GM19372 (cell line): ENCODE results near the gene ZCCHC24.
"Not testable (repeated sequence)": the region's sequence is repeated elsewhere in the genome, so short reads cannot be mapped to it uniquely, and the experiment has no call there.

Source experiments
- ATAC-seq: cut with Tn5 transposase; IDR thresholded peaks from one replicate; pipeline ENCODE4 v1.9.1; 2021; ENCODE audit warnings: mild to moderate bottlenecking, low read depth, moderate library complexity; ENCODE audit not compliant: unreplicated experiment

The ZCCHC24 gene

DNA sequence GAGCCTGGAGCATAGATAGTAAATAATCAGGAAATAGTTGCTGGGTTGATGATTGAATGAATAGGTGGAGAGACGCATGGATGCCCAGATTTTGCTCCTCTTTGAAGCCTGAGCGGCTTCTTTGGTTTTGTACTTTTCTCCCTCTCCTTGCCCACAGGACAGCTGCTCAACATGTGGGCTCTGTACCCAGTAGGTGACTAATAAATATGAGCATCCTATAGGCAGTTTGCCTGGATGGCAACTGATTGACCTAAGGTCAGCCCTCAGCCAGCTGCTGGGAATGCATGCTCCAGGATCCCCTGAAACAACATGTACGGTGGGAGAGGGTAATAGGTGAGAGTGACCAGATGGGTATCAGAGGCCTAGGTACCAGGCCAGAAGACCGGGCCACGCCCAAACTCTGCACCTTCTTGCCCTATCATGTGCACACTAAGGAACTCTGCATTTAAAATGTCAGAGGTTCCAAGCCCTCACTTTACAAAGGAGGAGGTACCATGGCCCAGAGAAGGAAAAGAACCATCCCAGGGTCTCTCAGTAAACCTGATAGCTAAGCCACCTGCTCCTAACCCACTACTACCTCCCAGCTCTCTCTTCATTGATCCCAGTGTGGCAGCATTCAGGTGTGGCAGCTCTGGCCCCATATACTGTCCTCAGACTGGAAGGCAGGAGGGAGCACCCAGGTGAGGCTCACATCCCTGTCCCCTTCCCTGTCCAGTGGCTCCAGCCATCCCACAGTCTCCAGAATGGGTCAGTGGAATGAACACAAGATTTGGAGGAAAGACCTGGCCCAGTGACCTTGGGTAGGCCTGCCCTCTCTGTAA, 2.7 kb upstream of the ZCCHC24 start:
- no peak for ATAC-seq

DNA sequence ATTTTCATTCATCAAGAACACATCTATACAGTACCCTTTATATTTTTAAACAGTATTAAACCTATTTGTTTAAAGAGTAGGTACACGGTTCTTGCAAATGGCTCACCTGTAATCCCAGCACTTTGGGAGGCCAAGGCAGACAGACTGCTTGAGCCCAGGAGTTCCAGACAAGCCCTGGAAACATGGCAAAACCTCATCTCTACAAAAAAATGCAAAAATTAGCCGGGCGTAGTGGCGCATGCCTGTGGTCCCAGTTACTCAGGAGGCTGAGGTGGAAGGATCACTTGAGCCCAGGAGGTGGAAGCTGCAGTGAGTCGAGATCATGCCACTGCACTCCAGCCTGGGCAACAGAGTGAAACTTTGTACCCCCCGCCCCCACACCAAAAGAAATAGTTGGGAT, 1.8 kb upstream of the ZCCHC24 start:
- ATAC-seq: not testable (repeated sequence)

DNA sequence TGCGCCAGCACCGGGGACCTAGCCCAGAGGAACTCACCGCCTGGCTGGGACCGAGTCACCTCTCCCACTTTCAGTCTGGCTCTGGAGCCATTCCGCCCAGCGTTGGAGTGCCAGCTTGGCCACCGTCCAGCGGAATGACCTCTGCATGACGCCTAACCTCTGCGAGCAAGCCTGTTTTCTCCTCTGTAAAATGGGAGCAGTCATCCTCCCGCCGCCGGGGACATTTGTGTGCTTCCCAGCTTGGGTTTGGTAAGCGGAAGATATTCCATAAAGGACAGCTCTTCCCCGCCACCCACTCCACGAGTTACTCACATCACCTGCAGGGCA, 1.3 kb upstream of the ZCCHC24 start:
- ATAC-seq: no peak

DNA sequence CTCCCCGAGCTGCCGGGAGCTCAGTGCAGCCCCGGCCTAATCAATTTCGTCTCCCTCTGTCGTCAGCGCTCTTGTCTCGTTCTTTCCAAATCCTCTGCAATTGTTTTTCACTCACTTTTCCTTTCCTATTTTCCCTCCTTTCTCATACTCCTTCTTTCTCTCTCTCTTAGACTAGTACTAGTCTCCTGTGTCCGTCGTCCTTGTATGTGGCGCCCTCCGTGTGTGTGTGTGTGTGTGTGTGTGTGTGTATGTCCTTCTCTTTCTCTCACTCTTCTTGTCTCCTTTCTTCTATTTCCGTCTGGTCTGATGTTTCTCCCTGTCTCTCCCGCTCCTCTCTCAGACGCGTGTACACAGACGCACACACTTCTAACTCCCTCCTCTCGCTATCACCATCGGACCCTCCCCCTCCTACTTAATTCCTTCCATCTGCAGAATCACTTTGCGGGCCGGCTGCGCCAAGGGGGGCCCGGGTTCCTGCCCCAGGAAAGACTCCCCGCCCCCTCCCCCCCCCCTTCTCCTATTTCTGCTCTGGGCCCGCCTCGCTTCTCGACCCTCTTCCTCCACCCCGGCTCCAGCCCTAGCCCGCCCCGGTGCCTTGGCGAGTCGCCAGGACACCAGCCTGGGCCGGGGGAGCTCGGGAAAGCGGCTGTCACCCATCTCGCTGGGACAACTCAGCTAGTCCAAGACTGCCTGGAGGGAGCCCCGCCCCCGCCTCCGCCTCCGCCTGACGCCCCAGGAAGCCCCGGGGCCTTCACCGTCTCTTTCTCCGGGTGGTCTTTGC, 743 bp upstream of the ZCCHC24 start:
- ATAC-seq: peak; percentile 5

DNA sequence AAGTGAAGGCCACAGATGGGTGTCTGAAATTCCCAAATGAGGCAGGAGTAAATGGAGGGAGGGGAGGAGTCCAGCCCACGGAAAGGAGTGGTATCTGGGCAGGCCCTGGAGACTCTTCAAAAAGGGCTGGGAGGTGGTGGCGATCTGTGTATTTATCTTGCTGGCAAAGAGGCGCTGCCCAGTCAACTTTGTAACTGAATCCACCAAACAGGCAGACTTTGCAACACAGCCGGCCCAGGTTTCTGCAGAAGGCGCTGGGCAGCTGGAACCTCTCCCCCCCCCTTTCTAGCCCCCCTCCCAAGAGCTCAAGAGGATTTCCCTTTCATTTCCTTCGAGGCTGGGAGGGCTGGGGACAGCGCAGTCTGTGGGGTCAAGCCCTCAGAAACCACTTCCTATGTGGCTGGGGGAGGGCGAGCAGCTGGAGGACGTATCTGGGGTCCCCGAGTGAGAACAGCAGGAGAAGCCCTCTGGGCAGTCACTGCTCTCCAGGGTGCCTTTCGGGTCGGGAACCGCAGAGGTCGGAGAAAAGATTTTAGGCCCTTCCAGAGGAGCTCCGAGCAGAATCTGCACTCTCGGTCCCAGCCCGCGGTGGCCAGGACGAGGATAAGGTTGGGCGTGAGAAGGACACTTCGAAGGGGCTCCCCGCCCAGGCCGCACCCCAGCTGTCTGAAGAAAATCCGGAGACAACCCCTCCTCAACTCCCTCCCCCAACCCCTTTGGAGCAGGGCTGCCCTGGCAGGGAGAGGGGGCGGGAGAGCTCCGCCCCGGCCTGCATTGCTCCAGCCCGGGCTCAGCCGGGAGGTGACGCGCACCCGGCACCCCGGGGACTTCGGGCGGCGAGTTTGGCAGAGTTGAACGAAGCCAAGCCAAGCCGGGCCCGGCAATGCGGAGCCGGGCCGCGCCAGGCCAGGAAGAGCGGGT, 965 bp downstream of the ZCCHC24 start:
- peak; percentile 20 for ATAC-seq

DNA sequence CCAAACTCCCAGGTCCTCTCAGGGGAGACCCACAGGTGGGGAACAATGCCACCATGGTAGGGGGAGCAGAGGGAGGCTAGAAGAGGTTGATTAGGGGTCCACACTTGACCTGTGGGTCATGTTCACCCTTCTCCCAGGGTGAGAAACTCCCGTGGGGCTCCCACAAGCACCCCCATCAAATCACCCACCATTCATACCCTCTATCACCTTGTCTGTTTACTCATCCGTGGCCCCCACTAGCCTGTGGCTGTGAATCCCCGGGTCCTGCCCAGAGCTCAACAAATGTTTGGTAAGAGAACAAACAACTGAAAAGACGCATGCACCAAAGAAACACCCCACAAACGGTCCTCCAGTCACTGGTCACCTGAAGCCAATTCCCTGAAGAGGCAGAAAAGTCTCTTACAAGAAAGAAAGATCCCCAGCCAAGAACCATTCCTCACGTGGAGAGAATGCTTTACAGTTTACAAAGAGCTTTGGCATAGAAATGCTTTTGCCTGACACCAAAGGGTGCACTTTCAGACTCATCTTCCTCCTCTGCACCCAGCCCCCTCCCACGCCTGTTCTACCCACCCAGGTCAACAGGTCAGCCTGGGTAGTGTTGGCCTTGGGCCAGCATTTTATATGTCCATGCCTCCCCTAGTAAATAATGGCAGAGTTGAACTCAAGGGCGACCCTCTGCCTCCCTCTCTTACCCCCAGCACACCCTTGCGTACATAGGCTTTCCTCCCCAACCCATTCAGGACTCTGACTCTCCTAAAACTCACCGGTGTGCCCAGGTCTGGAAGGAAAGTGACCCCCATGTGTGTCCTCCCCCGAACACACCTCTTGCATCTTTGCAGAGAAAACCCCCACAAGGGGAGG, 1.9 kb downstream of the ZCCHC24 start:
- ATAC-seq: no peak

DNA sequence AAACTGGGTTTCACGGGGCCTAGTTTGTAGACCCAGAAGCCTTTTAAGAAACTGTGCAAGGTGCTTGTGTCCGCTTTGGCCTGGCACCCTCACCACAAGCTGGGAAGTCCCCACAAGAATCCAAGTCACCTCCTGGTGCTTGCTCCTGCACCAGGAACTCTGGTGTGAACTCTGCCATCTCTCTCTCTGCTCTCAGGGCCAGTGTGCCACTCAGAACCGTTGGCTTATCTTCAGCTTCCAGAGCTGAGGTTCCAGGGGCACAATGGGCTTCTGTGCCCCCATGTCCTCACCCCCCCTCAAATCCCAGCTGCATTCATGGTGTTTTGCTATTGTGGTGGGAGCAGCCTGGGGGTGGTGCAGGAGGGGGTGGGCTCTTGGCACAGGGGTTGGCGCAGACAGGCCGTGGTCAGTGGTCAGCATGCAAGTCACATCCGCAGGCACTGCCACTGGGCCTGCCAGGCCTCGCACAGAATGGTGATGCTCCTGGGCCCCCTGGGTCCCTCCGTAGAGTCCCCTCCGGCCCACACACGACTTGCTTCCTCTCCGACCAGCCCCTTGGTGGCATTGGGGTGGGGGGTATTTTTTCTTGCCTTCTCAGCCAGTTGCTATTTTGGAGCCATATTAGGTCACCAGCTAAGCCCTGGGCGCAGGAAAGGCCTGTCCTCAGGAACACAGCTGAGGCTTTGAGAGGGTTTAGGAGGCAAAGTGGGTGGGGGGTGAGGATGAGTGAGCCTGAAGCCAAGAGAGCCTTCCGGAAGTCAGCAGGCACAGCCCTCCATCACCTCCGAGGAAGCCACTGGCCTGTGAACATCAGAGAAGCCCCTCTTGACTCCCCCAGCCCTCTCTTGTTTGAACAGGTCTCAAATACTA, 3.0 kb downstream of the ZCCHC24 start:
- ATAC-seq: no peak

DNA sequence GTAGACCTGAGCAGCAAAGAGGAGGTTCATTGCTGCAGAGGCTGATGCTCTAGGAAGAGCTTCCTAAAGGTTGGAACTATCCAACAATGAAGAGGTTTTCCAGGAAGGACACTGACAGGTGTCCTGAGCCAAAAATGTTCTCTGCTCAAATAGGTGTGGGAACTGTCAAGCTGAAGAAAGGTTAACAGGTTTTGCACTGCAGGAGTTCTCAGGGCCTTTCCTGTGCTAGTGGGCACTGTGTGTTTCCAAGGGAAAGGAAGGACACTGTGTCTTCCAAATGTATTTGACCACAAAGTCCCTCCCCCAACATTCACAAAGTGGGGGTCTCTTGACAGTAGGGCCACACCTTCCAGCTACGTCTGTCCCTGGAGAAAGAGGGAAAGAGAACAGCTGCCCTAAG, 4.0 kb downstream of the ZCCHC24 start:
- no peak for ATAC-seq

DNA sequence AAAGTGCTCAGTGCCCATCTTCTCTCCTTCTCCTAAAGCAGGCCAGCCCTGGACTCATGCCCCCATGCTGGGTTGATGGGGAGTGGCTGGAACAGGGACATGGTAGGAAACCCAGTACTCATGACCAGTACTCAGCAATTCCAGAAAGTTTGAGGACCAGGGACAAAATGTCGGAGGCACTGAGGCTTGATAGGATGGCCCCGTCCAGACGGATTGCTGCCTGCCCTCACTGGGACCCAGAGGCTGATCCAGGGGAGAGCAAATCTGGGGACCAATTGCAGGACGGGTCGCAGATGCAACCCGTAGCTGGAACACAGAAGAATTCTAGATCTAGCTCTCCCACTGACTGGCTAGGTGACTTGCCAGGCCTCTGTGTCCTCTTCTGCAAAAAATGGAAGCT, 5.1 kb downstream of the ZCCHC24 start:
- no peak for ATAC-seq

DNA sequence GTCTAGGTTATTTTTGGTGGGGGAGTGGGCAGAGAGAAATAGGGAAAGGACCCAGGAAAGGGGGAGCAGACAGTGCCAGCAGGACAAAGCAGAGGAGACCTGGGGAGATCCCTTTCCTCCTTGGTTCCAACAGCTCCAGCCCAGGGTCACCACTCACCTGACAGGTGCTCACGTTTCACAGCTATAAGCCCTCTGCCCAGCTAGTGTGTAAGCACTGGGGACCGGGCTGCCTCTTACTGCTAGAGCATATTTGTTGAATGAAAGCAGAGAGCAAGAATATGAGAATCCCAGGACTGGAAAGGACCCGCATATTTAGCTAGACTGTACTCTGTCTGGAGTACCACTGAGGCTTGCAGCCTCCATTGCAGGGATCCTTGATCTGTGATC, 6.7 kb downstream of the ZCCHC24 start:
- no peak for ATAC-seq

DNA sequence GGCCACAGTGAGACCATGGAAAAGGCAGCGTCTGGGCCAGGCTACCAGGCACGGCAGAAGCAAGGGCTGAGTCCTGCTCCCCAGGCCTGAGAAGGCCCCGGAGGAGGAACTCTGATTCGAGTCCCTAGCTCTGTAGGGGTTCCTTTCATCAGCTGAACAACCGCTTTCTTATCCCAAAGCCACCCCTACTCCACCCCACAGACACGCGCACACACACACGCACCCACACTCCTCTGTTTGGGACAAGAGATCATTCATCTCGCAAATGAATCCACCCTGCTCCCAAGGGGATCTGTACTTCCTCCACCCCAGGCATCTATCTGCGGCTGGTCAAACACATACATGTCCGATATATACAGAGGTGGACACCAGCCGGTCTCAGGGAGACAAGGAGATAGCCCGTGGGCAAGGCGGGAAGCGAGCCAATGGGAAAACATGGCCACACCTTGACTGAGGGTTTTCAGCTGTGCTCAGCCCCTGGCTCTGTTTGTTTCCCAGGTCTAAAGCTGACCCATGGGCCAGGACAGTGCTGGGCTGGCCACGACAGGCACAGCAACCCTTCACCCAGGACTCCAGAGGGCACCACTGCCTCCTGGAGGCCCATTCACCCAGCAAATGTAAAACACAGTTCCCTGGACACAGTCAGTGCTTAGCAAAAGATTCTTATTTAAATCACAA, 7.3 kb downstream of the ZCCHC24 start:
- ATAC-seq: no peak

DNA sequence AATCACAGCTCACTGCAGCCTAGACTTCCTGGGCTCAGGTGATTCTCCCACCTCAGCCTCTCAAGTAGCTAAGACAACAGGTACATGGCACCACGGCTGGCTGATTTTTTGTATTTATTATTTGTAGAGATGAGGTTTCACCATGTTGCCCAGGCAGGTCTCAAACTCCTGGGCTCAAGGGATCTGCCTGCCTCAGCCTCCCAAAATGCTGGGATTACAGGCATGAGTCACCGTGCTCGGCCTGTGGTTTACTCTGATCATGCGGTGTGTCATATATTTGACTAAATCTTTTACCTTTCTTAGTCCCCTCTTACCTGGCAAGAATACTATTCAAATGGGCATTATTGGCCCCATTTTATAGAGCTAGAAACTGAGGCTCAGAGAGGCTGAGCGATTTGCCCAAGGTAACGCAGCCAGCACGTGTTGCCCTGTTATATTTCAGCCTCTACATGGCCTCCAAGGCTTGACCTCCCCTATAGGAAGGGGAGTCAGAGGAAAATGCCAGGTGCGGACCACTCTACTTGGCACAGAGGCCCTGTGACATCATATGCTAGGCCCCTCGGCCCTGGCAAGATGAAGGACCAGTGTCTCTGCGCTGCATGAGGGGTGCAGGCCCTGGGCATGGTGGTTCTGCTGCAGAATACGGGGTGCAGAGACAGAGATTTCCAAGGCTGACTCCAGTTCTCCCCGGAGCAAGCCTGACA, 8.2 kb downstream of the ZCCHC24 start:
- no peak for ATAC-seq

DNA sequence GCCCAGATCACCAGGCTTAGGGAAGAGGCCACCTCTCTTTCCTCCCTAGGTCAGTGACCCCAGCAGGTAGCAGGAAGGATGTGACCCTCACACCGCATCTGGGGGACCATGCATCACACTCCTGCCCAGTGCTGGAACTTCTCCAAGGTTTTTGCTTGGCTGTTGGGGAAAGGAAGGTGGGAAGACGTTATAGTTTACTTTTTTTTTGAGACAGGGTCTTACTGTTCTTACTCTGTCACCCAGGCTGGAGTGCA, 8.6 kb downstream of the ZCCHC24 start:
- ATAC-seq: no peak

DNA sequence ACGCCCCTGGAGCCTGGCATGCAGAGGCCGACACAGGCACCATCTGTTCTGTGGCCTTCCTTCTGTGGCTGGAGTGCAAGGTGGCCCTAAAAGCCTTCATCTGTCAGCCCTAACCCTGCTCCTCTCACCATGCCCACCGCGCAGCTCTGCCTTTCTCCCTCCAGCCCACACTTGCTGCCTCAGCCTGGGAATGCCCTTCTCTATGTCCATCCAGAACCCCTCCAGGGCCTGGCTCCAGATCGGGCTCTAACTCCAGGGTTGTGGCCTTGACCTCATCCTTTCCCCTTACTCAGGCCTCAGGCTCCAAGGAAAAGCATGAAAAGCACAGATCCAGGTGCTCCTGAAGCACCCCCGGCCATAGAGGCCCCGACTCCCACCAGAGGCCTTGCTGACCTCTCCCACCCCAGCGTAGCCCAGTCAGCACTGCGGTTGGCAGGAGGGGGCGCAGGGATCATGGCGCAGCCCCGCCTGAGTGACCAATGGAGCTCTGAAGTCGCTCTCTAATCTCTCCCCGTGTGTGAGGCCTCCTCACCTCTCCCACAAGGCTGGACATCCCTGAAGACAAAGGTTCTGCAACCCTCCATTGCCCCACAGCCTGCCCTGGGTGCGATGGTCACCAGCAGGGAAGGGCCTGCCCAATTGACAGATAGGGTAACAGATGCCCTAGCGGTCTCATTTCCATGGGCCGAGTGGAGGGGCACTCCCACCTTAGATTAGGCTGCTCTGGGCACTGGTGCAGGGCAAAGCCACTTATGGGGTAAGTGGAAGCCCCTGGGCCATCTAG, 9.2 kb downstream of the ZCCHC24 start:
- ATAC-seq: no peak

DNA sequence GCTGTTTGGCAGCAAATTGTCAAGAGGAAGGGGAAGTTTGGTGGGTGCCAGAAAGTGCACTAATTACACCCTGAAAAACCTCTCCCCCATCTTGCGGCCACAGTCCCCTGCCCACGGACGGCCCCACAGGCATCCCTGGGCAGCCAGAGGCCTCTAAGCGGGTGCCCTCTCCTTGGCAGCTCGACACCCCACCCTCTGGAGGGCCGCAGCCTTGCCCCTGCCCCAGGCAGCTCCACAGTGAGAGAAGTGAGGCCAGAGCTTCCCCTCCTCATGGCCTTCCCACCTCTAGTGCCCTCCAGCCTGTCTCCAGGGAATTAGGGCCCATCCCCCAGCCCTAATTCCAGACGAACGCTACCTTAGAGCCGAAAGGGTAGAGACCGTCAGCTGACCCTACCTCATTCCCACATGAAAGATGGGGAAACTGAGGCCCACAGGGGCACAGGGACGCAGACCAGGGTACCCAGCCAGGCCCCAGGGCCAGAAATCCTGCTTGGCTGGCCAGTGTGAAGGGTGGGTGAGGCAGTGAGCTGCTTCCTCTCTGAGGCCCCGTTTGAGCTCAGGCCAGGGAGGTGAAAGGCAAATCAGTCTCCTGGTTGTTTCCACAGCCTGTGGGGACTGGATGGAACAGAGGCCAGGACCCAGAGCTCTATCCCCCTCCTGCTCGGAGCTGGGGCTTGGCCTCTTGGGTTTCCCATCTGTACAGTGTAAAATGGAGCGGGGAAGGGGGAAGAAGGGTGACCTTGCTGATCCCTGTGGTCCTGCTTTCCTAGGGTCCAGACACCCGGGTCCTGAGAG, 10.0 kb downstream of the ZCCHC24 start:
- ATAC-seq: no peak

DNA sequence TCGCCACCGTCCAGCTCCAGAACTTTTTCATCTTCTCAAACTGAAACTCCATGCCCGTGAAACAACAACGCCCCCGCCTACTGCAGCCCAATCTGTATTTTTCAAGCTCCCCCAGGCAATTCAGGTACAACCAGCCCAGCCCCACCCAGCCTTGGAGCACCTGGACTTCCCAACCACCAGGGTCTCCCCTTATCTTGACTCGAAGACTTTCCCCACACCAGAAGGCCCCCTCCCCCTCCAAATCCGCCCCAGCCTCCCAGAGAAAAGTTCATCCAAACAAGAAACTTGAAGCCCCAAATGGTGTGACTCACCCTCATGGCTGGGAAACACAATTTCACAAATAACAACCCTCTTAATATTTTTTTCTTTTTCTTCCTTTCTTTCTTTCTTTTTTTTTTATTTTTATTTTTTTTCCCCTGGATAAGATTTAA, 10.6 kb downstream of the ZCCHC24 start:
- ATAC-seq: no peak

DNA sequence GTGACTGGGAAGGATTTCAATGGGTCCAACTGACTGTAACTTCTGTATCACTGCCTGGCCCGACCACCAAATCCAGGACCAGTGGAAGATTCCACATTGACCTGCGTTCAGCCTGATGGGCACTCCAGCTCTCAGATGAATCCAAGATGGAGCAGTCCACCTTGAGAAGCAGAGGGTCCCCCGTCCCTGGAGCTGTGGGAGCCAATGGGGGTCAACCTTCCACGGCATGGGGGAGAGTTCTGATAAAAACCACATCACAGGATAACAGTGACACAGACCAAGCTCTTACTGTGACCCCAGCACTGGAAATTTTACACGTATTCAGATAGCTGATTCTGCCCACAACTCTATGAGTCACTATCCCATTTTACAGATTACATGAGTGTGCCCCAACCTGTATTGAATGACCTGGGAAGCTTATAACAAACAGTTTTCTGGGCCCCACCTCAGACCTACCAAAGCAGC, 11.2 kb downstream of the ZCCHC24 start:
- no peak for ATAC-seq
